NCI-H446 (cell line): ENCODE data around the gene TTC32.

Source experiments
- DNase-seq, 2 experiments: peaks; one replicate each; lab custom pipeline; 2025; lab: John Stamatoyannopoulos, UW

The TTC32 gene

DNA sequence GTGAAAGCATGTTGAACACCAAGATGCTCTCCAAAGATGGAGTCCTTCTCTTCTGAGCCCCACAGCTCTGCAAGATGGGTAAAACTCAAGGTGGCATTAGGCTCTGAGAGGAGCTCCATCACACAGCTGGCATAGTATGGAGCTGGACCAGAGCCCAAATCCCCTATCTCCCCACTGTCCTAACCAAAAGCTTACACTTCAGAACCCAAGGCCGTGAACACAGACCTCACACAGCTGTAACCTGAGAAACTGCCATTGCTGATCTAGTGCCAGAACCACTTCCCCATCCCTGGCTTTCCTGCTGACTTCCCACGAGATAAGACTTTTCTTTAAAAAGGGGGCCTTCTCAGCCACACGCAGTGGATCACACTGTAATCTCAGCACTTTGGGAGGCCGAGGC lies 25.0 kb downstream of the TTC32 start:
- DNase-seq: no peak

DNA sequence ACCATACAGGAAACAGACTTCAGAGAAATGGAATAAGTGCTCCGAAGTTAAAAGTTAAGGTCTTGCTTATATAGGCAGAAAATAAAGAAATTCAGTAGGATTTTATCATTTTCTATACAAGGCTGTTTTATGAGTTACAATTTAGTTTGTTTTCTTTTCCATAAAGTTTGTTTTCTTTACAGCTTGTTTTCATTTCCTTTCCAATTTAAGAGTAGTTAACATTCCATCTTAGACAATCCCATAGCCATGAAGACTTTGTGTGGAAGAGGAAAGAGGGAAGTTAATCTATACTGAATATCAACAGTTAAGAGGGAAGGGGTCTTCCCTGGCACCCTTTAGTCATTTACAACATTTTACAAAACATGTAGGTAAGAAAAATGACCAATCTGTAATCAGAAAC lies 26.5 kb downstream of the TTC32 start:
- no peak for DNase-seq

DNA sequence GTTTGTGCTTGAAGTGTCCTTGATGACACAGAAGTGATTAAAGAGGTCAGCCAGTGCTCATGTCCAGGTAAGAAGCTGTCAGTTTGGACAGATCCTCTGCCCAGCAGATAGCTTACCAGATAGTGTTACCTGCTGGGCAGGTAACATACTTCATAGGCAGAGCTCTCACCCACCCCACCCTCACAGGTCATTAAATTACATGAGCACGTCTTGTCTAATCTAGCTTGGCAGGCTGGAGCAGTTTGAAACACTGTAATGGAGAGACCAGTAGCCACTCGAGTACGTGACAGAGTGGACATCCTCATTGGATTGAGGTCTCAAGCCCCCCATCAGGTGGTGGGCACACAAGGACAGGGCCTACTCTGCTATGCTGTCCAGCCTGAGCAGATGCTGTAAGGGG lies 27.1 kb downstream of the TTC32 start:
- no peak for DNase-seq

DNA sequence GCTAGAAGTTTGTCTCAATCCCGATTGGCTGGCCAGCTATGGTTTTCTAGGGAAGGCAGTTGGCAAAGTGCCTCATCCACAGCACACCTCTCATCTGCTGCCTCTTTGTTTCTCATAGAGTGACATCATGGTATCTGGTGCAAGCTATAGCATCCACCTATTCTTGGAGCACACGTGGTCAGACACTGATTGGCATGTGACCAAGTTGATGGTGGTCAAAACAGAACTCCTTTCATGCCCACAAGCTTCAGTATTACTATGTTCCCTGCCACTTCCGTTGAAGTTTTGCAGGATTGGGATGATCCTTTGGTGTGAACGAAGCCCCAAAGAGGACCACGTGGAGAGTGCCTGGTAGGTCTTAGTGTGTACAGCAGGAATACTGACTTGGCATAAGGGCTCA lies 28.8 kb downstream of the TTC32 start:
- no peak for DNase-seq

DNA sequence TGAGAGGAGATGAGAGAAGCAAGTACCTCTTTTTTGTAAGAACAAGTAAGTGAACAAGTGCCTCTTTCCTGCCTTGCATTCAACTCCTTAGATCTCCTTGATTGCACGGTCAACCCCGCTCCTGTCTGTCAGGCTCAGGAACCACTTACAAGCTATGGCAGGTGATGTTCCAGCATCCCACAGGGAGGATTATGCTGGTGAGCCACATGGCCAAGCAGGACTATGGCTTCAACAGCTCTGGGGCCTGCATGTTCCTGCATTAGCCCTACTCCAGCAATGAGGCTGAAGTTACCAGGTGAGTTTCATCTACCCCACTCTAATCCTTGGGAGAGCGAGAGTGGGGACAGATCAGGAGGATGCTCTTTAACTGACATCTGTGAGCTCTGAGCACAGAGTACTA lies 29.5 kb downstream of the TTC32 start:
- no peak for DNase-seq

DNA sequence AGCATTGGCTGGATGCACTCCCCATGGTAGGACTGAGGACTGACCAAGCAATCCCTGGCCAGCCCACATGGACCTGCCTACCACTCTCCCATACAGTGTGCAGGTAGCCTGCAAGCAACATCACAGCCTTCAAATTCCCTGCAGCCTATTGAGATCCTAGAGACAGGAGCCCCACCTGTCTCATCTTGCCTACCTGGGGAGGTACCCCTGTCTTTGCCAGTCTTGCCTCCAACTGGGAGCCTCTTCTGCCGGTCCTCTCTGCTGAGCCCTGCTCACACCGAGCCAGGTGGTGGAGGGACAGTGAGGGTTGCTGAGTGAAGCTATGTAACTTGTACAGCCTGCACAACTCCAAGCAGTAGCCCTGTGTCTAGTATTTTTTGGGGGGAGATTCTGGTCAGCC lies 29.9 kb downstream of the TTC32 start:
- DNase-seq: no peak

DNA sequence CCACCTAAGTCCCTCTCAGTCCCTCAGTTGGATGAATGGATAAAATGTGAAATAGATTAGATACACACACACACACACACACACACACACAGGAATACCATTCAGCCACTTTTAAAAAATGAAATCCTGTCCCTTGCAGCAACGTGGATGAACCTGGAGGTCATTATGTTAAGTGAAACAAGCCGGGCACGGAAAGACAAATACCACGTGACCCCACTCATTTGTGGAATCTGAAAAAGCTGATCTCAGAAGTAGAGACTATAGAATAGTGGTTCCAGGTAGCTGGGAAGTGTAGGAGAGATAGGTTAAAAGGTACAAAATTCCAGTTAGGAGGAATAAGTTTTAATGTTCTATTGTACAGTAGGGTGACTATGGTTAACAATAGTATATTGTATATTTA lies 31.0 kb downstream of the TTC32 start:
- no peak for DNase-seq

DNA sequence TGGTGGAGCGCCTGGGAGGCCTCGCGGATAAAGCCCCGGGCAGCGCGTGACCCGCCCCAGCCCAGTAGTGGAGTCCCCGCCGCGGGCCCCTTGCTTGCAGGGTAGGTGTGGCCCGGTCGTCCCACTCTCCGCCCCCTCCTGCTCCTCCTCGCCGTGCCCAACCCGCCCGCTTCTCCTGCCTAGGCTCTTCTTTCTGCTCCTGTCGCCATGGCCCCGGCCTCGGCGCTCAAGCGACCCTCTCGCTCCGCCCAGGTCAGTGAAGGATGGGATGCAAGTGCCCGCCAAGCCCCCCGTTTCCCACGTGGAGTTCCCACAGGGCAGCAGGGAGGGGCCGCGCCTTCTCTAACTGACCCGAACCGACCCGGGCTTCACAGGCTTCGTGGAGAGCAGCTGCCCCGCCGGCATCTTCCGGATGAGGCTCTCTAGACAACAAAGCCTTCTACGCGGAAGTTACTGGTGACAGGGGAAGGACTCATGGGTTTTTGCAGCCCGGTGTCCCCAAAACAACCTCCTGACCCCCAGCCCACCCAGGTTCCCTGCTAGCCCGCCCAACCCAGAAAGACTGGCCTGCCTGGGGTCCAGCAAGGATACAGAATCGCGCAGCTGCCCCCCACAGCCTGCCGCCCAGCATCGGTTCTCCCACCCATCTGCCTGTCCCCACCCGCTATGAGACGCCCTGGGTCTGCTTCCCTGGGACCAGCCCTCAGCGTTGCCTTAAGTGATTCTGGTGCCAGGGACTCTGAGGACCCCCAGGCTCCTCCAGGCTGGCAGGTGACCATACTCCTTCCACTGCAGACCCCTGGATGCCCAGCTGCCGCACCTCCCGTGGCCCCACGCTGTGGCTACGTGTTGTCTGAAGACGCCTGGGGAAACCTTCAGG lies 32.8 kb downstream of the TTC32 start:
- DNase-seq: no peak

DNA sequence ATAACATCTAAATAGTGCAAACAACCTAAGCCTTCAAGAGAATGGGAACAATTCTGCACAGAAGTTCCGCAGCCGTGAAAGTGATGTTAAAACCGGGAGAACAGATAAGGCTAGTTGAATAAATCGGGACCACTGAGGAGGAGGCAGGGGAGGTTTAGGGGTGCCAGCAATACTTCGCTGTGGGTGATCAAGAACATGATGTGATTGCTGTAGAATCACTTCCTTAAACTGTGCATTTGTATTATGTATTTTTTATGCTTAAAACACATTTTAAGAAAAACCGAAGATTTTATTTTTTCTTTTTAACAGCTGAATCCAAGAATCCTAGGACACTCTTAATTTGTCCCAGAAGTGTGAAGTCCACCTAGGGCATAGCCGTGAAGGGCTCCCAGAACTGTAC lies 33.6 kb downstream of the TTC32 start:
- no peak for DNase-seq

DNA sequence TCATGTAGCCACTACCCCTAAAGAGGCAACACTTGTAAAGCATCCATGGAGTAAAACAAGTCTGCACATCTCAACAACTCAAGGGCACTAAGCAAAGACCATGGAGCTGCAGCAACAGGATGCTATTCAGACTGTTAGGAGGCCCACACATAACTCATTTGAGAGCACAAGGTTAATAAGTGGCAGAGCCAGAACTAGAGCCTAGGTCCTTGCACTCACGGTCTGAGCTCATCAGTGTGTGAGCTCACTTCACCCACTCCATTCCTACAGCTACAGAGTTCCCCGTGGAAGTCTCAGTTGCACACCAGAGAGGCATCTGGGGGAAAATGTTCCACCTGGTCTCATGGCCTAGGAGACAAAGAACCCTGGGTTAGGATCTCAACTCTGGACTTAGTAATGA lies 35.0 kb downstream of the TTC32 start:
- DNase-seq: no peak

DNA sequence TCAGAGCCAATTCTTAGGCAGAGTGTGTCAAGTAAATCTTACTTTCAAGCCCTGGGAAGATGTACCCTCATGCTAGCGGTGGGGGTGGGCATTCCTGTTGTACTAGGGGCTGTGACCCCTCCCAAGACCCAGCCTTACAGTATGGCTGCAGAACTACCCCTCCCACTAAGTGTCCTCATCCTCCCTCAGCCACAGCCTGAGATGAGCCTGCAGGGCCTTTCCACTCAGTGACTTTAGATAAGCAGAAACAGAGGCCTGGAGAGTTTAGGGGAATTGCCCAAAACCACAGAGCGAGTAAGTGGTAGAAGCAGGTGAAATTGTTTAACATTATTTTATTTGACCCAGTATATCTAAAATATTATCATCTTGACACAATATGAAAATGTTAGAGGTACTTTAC lies 36.6 kb downstream of the TTC32 start:
- DNase-seq: no peak

DNA sequence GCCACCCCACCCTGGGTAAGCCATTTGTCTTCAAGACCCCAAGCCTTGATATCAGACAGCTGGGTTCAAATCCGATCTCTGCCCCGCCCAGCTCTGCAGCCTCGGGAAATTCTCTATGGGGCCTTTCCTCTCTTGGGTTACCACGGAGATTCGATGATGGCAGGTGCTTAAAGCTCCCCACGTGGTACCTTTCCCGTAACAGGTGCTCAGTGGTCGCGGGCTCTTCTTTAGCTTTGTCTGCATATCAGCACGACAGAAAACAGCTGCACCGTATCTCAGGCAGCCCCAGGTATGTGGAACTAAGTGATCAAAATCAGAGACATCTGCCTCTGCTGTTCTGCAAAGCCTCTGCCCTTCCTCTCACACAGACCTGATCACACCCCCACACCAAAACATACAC lies 37.4 kb downstream of the TTC32 start:
- no peak for DNase-seq

DNA sequence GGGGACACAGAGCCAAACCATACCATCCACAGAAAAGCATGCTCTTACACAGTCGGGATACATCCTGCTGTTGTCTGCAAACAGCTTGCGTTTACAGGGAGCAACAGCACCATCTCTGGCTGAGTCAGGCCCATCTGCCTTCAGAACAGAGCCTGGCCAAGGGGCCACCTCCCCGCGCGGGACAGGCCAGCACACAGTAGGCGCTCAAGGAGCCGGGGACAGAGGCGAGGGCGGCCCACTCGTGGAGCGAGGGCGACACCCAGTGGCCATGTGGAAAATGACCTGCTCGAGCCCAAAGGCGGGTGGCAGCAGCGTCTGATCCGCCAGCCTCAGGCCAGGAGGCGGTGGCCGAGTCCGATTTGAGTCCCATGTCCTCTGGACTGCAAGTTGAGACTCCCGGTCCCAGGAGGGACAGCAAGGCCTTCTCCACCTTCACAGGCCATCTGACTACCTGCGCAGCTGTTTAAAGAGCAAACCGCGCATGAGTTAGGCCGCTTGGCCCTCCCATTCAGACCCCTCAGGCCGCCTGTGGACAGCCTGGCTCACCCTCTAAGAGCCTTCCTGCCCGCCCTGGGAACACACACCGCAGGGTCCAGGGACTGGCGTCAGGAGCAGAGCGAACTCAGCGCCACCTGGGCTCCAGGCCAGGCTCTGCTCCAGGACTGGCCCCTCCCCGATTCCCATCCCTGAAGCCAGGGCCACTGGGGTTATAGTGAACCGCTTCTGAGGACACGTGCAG lies 38.3 kb downstream of the TTC32 start:
- peak; percentile 9 to 56 for DNase-seq

DNA sequence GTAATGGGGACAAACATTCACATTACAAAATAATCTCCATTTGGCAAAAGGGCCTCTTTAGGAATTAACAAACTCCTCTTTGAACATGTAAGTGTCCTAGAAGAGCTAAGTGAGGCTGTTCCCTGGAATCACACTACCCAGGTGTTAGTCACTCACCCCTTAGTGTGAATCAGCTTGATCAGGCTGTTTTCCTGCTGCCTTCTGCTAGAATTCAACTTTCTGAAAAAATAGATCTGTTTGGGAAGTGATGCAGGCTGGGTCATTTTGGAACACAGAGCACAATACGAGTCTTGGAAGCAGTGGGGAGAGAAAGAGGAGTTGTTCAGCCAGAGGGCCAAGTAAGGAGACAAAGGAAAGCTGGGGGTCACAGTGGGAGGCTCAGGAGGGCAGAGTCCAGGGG lies 40.0 kb downstream of the TTC32 start:
- DNase-seq: no peak

DNA sequence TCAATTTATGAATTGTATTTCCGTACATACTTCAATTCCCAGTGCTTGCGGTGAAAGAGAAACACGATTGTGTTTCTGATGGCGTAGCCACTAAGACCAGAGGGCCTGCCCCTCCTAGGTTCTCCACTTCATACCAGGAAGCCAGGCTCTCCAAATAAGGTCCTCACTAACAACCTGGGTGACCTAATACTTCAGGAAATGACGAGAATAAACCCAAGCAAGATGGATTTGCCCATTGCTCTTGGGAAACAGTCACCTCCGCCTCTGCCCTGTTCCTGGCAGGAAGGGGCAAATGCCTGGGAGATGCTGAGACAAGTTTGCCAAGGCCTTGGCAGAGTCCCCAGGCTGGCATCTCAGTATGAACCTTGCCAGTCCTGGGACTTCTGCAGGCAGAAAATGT lies 41.8 kb downstream of the TTC32 start:
- DNase-seq: no peak

DNA sequence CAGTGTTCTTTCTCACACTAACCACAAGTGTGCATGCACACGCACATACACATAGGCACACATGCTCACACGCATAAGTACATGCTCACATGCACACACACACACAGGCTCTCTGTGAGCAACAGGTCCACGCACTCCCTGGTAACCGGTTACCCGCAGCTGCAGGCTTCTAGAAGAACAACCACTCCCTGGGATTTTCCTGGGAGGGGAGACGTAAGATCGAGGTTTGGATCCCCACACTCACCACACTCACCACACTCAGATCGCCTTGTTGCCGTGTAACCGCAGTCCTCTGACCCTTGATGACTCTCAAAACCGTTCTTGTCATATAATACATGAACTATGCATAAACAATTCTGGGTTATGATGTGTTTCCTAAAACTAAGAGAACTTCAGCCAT lies 42.2 kb downstream of the TTC32 start:
- no peak for DNase-seq

DNA sequence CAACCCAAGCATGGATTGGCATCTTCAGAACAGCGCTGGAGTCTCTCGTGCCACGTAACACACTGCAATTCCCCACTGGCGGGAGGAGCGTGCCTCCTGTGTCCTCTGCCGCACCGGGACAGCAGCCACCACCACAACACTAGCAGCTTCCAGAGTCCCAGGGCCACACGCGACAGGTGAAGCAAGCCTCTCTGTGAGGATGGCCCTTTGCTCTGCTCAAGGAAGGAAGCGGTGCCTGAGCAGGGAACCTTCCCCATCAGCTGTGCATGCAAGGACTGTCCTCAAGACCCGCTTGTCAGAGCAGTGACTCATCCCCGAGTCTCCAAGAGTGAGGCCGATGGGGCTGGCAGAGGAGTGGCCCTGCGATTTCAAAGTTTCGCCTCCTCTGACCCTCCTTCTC lies 44.0 kb downstream of the TTC32 start:
- DNase-seq: no peak

DNA sequence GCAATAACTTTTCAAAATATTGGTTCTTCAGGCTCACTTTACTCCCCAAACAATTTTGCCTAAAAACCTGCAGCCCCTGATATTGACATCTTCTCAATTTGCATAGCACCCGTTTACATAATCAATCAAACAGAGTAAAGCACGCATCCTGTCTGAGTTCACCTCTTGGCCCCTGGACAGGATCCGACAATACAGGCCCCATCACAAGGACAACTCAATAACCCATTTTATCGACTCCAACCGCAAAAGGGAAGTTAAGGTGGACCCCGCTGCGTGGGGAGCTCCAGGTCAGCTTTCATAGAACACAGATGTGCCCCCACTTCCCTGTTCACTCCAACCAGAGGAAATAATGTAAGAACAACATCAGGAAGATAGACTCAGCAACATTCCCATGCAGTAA lies 44.7 kb downstream of the TTC32 start:
- DNase-seq: no peak

DNA sequence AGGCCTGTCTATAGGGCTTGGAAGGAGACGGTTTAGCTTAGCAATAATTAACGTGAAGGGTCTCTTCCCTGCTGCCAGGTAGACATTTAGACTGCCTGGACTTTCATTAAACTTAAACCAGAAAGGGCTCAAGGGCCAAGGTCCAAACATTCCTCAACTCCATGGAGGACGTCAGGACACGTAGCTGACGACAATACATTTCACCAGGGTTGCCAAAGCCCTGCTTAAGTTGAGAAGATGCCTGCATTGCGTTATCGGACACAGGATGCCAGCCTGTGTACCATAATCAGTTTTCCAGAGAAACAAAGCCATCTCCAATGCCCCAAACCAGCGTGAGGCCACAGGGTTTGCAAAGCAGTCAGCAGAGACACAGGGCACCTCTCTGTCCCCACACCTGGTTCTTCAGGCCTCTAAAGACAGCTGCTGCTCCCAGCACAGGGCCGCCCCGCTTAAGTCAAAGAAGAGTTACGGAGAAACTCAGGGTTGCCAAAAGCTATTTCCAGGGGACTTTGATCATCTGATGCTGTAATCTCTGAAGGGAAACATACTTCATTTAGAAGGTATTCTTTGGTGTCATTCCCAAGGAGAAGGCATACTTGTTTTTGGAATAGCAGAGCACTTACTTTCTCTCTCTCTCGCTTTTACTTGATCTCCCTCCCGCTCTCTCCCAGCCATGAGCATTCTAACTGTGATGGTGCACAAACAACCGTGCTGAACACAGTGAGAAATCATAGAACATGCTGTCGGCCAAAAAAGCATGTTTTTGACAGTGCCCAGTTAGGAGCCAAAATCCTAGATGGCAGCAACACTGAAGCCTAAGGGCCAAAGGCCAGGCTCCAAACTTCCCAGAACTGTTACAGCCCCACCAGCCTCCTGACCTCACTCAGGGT lies 46.0 kb downstream of the TTC32 start:
- no peak for DNase-seq

DNA sequence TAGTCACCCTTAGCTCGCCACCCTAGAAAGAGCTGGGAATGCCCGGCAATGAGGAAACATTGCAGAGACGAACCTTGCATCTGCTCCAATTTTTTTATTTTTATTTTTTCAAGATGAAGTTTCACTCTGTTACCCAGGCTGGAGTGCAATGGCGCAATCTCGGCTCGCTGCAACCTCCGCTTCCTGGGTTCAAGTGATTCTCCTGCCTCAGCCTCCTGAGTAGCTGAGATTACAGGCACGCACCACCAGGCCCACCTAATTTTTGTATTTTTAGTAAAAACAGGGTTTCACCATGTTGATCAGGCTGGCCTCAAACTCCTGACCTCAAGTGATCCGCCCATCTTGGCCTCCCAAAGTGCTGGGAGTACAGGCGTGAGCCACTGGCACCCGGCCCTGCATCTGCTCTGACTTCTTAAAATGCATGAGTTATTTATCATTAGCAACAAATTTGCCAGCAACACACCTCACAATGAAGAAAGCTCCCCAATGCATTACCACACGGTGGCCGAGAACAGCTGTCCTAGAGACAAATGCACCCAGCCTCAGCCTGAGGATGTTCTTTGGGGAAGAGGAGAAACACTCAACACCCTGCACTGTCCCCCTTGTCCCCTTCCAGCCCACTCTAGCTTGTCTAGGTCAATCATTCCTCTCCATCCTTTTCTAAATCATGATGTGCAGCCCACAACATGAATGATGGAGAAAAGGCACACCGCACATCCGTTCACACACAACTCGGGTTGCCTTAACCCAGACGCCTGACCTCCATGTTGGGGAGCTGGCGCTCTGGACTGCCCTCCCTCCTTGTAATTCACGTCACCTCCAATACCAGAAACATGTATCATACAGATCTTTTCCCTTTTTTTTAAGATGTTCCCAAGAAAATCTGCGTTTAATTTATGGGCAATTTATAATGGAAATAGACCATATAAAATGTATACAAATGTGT lies 46.9 kb downstream of the TTC32 start:
- DNase-seq: no peak

DNA sequence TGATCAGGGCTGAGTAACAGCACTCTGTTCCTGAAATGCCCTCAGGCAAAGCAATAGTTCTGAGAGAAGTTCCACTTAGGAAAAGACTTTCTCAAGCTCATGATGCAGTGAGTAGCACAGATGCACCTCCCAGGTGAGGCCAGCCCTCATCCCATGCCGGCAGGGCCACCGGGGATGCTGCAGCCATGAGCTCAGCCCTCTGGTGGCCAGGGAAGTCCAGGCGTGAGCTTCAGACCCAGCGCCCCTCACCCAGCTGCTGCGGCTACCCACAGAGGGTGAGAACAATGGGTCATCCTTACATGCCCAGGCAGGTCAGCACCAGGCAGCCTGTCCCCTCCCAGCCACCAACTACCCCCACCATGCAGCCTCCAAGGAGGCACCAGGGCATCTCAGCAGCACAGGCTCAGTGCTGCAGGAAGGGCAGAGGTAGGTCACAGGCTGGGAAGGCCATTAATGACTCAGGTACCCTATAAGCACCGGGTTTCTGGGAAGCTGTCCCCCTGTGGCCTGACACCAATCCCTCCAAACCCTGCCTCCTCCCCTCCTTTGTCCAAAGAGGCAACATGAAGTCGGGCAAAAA lies 50.6 kb downstream of the TTC32 start:
- DNase-seq: no peak
